ENCODE data around the gene MSI2.

The MSI2 gene

GRCh38 chr17:57373756-57374155 is 117.4 kb downstream of the MSI2 start:
- no peak for DNase-seq

DNA sequence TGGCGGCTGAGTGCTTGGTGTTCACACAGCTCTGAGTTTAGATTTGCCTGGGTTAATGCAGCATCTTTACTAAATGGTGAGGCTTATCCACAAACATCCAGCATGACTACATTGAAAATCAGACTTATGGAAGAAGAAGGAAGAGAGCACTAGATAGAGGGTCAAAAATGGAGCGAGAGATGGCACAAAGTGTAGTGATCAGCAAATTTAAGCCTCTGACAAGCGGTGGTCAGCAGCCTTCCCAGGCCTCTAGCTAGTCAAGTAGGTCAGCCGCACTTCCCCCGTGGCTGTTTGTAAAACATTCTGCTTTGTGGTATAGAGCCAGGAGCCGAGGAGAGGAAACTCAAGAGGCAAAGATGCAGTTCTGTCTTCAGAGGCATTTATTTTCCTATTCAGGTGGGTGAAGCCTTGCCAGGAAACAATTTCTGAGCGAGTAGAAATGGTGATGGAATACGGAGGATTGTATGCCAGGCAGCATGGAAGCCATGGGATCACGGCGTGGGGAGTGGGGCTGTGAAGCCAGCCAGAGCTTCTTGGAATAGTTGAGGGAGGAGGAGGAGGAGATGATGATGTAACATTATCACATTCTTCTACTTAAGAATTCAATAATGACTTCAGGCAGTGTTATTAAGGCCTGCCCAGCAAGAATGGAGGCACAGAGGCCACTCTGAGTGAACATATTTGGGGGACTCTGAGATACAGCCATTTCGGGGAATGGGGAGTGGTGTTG is 118.9 kb downstream of the MSI2 start:
- no peak for DNase-seq

GRCh38 chr17:57375770-57376225 is 119.5 kb downstream of the MSI2 start:
- DNase-seq = no peak

- no peak for DNase-seq
Observed at GRCh38 chr17:57377094-57377493, 120.8 kb downstream of the MSI2 start.

DNA sequence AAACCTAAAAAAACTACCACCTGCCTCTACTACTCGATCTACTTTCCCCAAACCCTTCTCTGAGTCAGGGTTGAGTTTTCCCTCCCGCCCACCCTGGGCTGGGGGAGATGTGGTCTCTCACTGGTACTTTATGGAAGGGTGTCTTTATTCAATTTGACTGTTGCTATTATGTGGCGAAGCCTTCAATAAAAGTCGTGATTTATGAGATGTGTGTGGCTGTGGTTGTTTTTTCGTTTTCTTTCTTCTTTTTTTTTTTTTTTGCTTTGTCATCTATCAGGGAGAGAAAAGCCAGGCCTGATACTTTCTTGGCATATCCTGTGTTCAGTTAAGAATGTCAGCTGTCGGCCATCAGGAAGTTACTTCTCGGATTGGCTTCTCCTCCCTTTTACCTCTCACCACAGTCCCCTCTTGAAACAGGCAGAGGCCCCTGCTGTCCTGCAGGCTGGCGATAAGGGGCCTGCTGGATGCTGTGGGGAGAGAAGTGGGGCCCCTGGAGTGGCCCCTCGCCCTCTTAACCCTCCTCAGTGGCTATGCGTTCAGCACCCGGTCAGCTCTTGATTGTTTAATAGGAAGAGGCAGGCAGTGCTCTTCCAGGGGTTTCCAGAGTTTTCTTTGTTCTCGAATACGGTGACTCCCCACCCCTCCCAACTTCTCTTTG is 123.0 kb downstream of the MSI2 start:
- DNase-seq = no peak

DNA sequence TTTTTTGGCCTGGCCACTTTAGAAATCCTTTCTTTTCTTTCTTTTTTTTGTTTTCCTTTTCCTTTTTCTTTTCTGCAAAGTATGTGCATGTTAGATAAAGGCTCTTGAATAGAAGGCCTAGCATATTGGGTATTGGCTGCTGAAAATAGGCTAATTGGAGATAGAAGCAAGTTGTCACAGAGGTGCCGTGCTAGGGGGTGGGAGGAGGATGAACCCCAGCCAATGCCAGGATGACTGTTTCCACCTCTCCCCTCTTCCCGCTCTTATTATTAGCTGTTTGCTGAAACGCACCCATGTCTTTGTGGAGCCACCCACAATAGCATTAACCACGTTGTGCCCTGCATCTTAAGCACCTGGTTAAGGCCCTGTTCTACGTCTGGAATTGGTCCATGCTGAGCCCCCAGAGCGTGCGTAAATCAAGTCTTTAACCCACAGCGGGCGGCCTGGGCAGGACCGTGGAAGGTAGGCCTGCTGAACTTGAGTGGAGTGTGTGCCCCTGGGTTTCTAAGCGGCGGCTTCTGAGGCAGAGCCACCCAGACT is 123.6 kb downstream of the MSI2 start:
- DNase-seq = no peak

DNA sequence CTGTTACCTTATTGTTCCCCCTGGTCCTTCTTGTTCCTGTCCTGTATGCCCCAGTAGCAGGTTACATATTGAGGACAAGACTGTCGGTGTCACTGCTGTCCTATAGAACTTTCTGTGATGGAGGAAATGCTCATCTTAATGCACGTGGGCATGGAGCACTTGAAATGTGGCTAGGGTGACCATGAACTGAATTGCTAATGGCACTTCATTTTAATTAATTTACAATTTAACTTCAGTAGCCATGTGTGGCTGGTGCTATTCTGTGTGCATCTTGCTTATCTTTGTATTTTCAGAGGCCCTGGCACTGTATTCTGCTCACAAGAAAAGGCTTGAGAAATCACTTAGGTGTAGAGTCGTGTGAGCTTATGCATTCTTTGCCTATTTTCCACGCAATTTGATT is 125.2 kb downstream of the MSI2 start:
- DNase-seq = no peak

DNA sequence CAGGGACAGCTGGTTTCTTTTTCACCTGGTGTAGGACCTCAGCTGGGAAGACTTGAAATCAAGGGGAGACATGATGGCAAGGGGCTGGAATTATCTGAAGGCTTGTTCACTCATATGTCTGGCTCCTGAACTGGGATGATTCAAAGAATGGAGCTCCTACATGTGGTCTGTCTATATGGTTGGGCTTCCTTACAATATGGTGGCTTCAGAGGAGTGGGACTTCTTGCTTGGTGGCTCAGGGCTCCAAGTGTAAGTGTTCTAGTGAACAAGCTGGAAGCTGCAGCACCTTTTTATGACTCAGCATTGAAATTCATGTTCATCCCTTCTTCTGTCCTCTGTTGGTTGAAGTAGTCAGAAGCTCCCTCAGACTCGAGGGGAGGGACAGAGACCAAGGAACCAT is 127.9 kb downstream of the MSI2 start:
- DNase-seq = no peak

GRCh38 chr17:57385975-57386374 is 129.7 kb downstream of the MSI2 start:
- DNase-seq = no peak

DNA sequence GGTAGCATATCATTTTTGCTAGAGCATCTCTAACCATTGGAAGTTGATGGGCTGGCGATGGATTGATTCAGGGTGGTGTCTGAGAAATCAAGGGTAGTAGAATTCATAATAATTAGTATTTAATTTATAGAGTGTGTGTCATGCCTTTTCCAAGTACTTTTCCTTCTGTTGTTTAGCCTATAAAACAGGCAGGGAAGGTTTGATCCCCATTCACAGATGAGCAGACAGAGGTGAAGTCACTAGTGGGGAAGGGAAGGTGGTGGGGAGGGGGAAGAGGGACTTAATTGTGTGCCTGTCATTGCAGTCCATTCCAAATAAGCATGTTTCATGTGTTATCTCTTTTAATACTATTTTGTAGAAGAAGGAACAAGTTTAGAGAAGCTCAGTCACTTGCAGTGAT is 131.3 kb downstream of the MSI2 start:
- DNase-seq = no peak

DNA sequence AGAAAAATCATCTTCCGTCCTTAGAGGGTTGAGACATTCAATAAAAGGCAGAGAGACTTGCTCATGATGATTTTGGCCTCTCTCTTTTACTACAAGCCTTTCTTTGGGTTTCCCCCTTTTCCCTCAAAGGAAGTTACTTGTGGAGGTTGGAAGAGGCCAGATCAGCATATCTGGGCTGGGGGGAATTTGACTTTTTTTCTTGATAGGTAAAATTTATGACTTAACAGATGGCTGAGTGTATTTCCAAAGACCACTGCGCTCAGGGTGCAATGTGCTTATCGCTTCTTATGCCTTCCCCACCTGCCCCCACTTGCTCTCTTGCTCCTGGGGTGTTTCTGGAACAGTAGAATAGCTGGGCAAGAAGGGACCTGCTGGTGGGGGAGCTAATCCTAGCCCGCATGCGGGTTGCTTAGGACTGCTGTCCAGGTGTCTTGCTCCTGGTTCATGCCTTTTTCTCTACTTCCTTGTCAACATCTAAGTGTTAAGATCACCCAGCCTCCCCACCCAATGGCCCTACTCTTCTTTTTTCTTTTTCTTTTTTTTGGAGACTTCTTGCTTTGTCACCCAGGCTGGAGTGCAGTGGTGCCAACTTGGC is 131.9 kb downstream of the MSI2 start:
- no peak for DNase-seq

GRCh38 chr17:57389473-57389872 is 133.2 kb downstream of the MSI2 start:
- no peak for DNase-seq

DNA sequence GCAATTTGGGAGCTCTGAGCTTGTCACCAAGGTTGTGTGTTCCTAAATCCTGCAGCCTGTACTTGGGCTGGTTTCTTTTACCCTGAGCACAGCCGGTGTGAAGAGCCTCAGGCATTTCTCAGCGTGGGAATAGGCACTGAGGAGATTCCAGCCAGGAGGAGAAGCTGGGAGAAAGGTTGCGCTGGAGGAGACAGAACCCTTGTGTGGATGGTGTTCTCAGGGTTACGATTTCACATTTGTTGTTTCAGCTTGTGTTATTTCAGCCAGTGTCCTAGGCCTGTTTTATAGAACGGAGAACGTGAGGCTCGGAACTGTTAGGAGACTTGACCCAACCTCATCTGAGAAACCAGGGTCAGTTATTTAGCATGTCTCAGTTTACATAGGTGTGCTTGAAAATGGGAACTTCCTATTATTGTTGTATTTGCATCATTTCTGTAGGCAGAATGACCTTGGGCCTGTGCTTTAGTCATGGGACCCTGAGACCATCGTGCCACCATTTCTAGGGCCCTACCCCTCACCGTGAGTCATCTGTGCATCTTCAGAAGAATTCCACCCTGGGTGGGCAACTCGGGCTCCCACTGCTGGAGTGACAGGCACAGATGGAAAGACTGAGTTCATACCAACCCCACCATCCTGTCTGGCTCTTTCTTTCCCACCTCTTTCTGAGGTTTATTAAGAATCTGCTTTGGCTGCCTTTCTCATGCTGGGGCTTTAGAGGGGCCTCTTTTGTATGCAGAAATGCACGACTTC is 134.9 kb downstream of the MSI2 start:
- no peak for DNase-seq

GRCh38 chr17:57391857-57392471 is 135.6 kb downstream of the MSI2 start:
- no peak for DNase-seq

- no peak for DNase-seq
Observed at GRCh38 chr17:57393368-57393767, 137.0 kb downstream of the MSI2 start.

GRCh38 chr17:57394375-57394774 is 138.1 kb downstream of the MSI2 start:
- DNase-seq = no peak

- no peak for DNase-seq
Observed at GRCh38 chr17:57395721-57396321, 139.5 kb downstream of the MSI2 start.

- DNase-seq = no peak
Observed at GRCh38 chr17:57396511-57396921, 140.2 kb downstream of the MSI2 start.

DNA sequence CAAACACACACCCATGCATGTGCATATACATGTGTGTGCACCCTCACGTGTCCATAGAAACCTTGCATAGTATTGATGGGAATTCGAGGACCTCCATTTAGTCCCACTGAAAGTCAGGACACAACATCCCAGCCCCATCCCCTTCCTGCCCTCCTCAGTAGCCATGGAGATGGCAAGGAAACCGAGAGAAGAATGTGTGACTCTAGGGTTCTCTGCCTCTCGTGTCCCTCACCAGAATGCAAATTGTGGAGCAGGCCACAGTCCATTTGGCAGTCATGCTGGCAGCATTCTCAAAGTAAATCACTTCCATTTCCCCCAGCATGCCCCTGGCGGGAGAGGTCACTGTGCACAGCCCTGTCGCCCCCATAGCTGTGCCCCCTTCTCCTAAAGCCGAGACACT is 141.1 kb downstream of the MSI2 start:
- DNase-seq = no peak

GRCh38 chr17:57399690-57400089 is 143.4 kb downstream of the MSI2 start:
- DNase-seq = no peak

DNA sequence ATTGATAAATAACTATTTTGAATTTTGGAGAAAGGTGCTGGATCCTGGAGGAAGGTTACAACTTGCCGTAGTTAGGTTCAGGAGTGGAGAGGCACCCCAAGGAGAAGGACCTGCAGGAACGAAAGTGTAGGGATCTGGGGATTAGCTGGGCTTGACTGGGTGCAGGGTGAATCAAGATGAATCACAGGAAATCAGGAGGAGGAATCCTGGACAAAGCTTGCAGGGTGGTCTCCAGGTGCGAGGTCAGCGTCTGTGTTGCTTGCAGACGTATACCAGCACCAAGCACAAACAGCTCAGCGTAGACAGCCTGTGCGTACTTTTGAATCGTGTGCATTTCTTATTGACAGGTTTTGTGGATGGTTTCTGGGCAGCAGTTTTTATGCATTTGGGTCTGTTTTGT is 144.3 kb downstream of the MSI2 start:
- no peak for DNase-seq

All from amniotic stem cell (primary cell).